SW480 (cell line): ENCODE results near the gene FXYD4.

Experiments used
- DNase-seq: peaks from one replicate; pipeline ENCODE4 v3.0.0-alpha.2; 2016; ENCODE audit warnings: low spot score

The FXYD4 gene

GRCh38 chr10:43396061-43396927 is 24.9 kb downstream of the FXYD4 start:
- DNase-seq, result peak; percentile 72

DNA sequence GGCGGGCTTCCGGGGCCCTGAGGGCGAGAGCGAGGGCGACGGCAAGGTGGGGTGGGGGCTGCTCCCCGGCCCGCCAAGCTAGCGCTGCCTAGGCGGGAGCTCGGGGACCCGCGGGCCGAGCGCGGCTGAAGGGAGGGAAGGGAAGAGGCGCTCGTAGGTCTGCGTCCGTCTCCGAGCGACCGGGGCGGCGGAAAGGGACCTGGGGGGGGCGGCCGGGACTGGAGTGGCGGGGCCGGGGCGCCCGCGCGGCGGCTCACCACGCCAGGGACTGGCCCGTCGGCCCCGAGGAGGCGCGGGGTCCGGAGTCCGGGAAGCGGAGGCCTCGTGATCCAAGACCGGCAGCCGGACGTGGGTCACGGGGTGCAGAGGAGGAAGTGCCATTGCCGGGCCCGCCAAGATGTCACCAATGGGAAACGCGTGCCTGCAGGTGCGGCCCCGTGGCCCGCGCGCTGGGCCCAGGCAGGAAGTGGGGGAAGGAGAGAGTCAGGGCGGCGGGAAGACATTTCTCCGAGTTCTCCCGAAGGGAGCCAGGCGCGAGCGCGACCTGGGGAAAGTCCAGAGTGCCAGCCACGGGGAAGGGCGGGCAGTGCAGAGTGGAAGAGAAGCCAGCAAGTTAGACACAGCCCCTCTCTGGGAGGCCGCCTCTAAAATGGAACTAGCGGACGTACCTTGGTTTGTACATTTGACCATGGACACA is 25.6 kb downstream of the FXYD4 start:
- peak; percentile 93 for DNase-seq

DNA sequence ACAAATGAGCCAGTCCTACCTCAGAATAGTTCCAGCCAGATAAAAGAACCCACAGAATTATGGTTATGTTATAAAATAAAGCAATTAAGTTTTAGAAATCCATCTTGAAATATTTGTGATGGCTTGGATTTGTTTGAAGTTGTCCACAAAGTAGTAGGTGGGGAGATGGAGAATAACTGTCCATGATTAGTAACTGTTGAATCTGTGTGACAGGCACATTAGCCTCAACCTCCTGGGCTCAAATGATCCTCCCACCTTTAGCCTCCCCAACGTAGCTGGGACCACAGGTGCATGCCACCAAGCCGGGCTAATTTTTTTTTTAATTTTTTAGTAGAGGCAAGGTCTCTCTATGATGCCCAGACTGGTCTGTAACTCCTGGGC is 27.5 kb downstream of the FXYD4 start:
- DNase-seq, result peak; percentile 29

DNA sequence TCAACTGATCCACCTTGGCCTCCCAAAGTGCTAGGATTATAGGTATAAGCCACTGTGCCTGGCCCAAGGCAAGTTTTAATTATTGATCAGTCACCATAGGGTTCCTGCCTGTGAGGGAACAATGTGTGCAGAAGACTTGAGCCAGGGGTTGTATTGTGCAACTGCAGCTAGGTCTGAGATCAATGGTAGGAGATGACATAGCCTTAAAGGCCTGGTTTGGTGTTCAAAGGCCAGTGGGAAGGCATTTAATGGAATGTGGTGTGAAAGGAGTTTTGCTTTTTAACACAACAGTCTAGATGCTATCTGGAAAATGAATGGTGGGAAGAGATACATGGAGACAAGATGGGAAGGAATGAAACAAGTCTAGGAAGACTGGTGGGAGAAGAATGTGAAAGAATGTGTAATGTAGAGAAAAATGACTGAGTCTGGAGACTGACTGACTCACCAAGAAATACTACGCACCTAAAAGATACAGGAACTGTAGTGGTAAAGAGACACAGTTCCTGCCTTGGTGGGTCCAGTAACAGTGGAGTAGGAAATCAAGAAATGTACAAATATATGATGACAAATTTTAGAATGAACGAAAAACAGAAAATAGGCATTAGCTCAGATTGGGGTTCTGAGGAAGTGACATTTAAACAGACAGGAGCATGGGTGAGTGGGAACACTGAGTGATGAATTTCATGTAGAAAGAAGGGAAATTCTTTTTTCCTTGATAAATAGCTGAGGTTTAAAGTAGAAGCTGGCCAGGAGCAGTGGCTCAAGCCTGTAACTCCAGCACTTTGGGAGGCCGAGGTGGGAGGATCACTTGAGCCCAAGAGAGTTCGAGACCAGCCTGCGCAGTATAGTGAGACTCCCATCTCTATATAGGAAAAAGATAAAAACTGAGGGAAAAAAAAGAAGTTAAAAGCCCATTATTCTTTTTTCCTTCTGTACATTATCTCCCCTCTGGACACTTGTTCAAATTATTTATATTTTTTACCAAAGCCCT is 28.2 kb downstream of the FXYD4 start:
- DNase-seq, result no peak

DNA sequence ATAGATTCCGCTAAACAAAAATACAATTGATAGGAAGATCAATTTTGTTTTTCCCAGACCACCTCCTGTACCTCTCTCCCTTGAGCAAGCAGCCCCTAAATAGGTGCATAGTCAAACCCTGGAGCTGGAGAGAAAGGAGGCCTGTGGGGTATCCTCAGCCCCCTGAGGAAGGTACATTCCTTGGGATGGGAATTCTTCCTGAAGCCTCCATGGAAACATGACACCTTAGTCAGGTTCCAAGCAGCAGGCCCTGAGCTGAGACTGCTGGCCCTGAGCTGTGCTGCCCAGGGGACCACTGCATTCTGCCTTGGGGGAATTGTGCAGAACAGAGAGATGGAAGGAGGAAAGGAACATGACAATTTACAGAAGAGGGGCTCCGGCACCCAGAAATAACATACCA is 30.2 kb downstream of the FXYD4 start:
- DNase-seq, result no peak

- DNase-seq, result no peak
Measured at GRCh38 chr10:43402176-43402575, 30.7 kb downstream of the FXYD4 start.

DNA sequence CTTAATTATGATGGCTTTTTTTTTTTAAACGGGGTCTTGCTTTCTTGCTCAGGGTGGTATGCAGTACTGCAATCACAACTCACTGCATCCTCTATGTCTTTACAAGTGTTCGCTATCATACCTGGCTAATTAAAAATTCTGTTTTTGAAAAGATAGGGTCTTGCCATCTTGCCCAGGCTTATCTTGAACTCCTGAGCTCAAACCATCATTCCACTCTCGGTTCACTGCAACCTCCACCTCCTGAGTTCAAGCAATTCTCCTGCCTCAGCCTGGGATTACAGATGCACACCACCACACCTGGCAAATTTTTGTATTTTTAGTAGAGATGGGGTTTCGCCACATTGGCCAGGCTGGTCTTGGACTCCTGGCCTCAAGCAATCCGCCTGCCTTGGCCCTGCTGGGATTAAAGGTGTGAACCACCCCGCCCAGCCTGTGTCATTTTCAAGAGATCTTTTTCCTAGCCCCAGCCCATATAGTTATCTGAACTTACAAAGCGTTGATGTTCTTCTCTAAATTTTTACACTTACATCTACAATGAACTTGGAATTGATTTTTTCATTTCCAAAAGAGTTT is 31.5 kb downstream of the FXYD4 start:
- no peak for DNase-seq

- DNase-seq, result no peak
Measured at GRCh38 chr10:43403911-43404703, 32.7 kb downstream of the FXYD4 start.

DNA sequence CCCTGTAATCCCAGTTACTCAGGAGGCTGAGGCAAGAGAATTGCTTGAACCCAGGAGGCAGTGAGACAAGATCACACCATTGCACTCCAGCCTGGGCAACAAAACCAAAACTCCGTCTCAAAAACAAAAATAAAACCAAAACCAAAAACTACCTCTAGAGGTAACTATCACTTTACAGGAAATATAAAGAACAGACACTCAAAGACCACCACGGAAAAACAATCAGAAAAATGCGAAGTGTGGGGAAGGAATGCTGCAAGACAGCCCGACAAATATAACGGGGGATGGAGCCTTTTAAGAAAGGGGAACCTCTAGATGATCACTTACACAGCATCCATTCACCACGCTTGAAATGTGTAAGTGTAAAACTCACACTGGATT is 33.3 kb downstream of the FXYD4 start:
- no peak for DNase-seq

- DNase-seq, result no peak
Measured at GRCh38 chr10:43407148-43407575, 35.7 kb downstream of the FXYD4 start.

DNA sequence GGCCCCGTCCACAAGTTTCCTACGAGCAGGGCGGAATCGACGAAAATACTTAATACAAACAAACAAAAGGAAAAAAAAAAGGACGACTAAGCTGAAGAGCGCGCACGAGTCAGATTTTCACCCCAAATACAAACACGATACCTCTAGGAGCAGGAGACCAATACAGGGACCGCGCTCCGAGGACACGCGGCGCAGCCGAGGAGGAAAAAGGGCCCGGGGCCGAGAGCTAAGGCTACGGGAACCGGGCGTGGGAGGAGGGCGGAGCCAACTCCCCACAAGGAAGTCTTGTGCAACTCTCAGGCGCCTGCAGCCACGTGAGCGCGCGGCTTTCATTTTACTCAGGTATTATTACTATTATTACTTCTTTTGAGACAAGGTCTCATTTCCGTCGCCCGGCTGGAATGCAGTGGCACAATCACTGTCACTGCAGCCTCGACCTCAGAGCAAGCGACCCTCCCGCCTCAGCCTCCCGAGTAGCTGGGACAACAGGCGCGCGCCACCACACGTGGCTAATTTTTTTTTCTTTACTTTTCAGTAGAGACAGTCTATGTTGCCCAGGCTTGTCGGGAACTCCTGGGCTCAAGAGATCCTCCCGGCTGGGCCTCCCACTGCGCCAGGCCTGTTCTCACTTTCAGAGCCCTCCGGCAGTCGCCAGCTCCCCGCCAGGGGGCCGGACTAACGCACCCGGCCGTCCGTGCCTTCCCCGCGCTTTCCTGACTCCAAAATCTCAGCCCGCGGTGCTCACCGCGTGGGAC is 36.3 kb downstream of the FXYD4 start:
- peak; percentile 91 for DNase-seq

DNA sequence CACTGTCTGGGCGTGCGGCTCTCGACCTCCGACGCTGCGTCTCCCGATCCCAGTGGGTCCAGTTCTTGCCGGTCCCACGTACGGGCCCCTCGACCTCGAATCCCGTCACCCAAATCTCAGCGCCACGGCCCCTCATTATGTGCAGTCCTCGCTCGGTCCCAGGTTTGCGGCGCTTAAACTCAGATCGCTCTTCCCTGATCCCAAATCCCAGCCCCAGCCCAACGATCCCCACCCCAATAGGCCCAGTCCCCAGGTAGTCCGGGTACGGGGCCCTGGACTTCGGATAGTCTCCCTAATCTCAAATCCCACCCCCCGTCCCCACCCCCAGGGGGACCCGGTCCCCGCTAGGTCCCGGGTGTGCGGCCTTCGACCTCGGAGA is 36.9 kb downstream of the FXYD4 start:
- DNase-seq, result no peak

- peak; percentile 90 for DNase-seq
Measured at GRCh38 chr10:43408710-43409384, 37.4 kb downstream of the FXYD4 start, which contains the start of gene HNRNPF. TSS of gene HNRNPF (minus strand) at chr10:43409186. CDS start at chr10:43387884, 21,302 bp downstream.

GRCh38 chr10:43409385-43410109 is 38.1 kb downstream of the FXYD4 start:
- no peak for DNase-seq

- DNase-seq, result no peak
Measured at GRCh38 chr10:43410345-43410744, 38.9 kb downstream of the FXYD4 start.

GRCh38 chr10:43411536-43411935 is 40.1 kb downstream of the FXYD4 start:
- DNase-seq, result no peak

- DNase-seq, result no peak
Measured at GRCh38 chr10:43415544-43415943, 44.1 kb downstream of the FXYD4 start.

DNA sequence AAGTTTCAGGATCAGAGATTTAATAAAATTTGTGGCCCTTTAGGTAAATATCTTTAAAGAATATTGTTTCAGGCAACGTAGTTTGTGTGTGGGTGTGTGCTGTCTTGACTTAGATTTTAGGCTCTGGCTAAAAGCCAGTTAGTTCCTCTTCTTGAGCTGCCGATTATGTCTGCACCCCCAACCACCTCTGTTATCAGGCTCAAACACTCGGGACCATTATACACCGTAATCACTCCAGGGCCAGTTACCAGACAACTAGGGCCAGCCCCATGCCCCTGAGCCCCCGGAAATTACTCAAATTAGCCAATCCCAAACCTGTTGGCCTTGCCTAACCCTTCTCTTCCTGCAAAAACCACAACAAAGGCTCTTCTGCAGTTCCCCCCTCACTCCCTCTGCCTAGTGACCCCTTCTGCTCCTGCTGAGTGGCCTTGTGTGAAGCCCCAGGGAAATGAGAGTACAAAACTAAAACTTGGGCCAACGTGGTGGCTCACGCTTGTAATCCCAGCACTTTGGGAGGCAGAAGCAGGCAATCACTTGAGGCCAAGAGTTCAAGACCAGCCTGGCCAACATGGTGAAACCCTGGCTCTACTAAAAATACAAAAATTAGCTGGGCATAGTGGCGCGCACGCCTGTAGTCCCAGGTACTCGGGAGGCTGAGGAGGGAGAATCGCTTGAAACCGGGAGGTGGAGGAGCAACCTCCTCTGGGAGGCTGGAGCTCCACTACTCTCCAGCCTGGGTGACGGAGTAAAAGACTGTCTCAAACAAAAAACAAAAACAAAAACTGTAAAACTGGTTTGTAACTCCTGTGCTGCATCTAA is 46.7 kb downstream of the FXYD4 start:
- DNase-seq, result peak; percentile 82
